Muscle of leg (tissue), 11 donors: Measurements from ENCODE around the gene DTNB. TPM values are rescaled to one million over a fixed set of nuclear protein-coding genes. Genes with fewer than 3 reads are reported as not detected.

Experiments
- DNase-seq: peaks from one replicate; pipeline ENCODE4 v3.0.0; 2013
- H3K27ac ChIP-seq: one replicate; pipeline ENCODE4 v1.5.1; 2013; ENCODE audit warnings: mild to moderate bottlenecking, low read length, control low read depth
- H3K27me3 ChIP-seq: one replicate; pipeline ENCODE4 v1.6.1; 2013; ENCODE audit warnings: low read length; ENCODE audit not compliant: control insufficient read depth, insufficient read depth
- H3K36me3 ChIP-seq: one replicate; pipeline ENCODE4 v1.6.1; 2013; ENCODE audit warnings: low read length; ENCODE audit not compliant: control insufficient read depth, insufficient read depth
- H3K4me1 ChIP-seq: one replicate; pipeline ENCODE4 v1.6.1; 2013; ENCODE audit warnings: low read length; ENCODE audit not compliant: control insufficient read depth, insufficient read depth
- H3K4me3 ChIP-seq: one replicate; pipeline ENCODE4 v1.5.1; 2013; ENCODE audit warnings: low read length, control low read depth
- H3K9me3 ChIP-seq: replicated peaks from 2 replicates; pipeline ENCODE4 v1.6.1; 2013; ENCODE audit warnings: low read depth, low read length; ENCODE audit not compliant: control insufficient read depth
- WGBS: methylation state at CpG from one replicate; pipeline ENCODE4 v1.1.5; 2013; ENCODE audit warnings: missing lambda C conversion rate; ENCODE audit not compliant: insufficient coverage; 5-methylcytosine and 5-hydroxymethylcytosine counted together
- polyA plus RNA-seq, 8 donors: library from polyadenylated mRNA; unstranded; fragments of 120-200 nt; gene quantifications; one replicate each; pipeline versions ENCODE4 v1.2.1 to v1.2.3, GENCODE V29; 2013; ENCODE audit warnings: inconsistent platforms in 1 of 8, low replicate concordance in 1 of 8; ENCODE audit not compliant: insufficient read length in 8 of 8, insufficient read depth in 1 of 8
- total RNA-seq: library from RNA; stranded (reverse); fragments of 120-200 nt; gene quantifications from one replicate; pipeline ENCODE4 v1.2.4, GENCODE V29; 2013

DTNB gene
- total and polyA plus RNA-seq, 9 donors: 3.7 to 6.7 (median 5.3) TPM

DNA sequence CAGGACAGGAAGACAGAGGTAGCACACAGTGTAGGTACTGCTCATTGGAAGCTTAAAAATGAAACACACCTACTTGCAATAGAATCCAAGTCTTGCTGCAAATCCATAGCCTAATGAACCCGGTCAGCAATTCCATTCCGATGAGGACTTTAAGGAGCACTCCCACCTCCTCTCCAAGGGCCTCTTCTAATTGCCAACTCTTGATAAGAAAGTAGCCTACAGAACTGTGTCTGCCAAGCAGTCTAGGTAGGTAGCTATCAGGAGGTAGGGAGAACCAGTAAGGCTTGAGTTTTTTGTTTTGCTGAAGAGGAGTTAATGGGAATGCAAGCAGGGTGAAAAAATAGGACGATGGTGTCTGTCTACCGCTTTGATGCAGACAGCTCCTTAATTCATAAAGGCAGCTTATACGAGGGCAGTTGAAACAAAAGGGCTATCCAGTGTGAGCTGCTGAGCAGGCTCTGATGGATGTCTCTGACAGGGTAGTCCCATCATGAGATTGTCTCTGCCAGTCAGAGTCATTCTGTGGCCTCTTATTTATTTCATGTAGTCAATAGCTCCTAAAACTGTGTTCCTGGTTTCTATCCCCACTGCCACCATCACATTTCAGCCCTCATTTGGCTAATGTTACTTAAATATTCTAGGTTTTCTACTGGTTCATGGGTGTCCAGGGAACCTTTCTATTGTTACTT lies 176.0 kb downstream of the DTNB start:
- DNase-seq: no peak
- Histone ChIP-seq H3K27me3 (no peaks in the 10 kb centered on the region), H3K4me3 (no peak overlapping the region), H3K36me3 (no peaks in the 10 kb centered on the region), H3K27ac (no peak overlapping the region), H3K9me3 (no peaks in the 10 kb centered on the region), H3K4me1 (no peaks in the 10 kb centered on the region)
- WGBS: 96% methylated on average over 3 of the region's 5 CpGs

DNA sequence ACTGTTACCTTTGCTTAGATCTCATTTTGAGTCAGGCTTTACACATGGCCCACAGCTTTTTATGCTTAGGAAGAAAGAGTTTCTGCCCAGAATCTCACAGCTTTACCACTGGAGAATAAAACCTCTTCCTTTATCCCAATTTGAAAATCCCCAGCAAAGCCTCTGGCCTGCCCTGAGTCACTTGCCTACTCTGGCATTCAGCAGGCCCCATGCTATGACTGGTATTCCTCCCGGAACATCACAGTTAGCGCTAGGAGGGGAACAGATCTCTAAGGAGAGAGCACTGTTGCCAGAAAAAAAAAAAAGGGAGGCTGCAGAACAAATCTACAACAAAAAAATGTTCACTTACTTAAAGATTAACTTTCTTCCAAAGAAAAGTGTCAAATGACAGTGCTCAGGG lies 178.8 kb downstream of the DTNB start:
- no peak for DNase-seq
- no CpG with 5 or more reads among the region's 2 CpGs for WGBS
- Histone ChIP-seq H3K36me3 (no peaks in the 10 kb centered on the region), H3K27me3 (no peaks in the 10 kb centered on the region), H3K4me3 (no peak overlapping the region), H3K9me3 (no peaks in the 10 kb centered on the region), H3K27ac (no peak overlapping the region), H3K4me1 (no peaks in the 10 kb centered on the region)

DNA sequence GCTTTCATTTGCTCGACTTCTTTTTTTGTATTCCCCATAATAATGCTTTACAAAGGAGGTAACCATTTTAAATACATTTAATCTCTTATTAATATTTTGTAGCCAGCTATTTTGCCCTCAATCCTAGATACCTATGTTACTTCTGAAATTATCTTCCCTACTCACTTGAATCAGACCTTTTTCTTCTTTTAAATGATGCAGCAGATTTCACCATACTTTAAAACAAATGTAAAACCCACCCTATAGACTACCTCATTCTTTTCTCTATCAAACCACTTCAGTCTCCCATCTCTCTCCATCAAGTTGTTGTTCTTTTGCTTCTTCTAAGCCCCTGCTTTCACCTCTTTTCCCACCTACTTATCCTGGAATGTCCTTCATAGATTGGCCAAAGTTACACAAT lies 180.2 kb downstream of the DTNB start:
- Histone ChIP-seq H3K36me3 (no peaks in the 10 kb centered on the region), H3K9me3 (no peaks in the 10 kb centered on the region), H3K27ac (no peak overlapping the region), H3K27me3 (no peaks in the 10 kb centered on the region), H3K4me3 (no peak overlapping the region), H3K4me1 (no peaks in the 10 kb centered on the region)
- no peak for DNase-seq
- WGBS: no CpG with 5 or more reads among the region's 1 CpG

DNA sequence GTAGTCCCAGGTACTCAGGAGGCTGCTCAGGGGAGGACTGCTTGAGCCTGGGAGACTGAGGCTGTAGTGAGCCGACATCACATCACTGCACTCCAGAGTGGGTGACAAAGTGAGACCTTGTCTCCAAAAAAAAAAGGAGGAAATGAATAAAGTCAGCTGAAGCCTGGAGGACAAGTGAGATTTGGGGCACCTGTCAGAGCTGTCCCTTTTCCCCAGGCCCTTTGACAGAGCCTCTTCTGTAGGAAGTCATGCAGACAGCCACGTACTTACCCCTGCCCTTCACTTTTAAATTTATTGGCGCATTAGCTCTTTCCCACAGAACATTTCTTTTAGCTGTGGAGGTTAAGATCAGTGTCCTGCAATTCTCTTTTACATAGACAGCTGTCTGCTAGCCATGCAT lies 180.7 kb downstream of the DTNB start:
- no peaks in the 10 kb centered on the region for H3K9me3 ChIP-seq
- H3K27me3 ChIP-seq: no peaks in the 10 kb centered on the region
- WGBS: 87% methylated on average over 1 of the region's 3 CpGs
- H3K27ac ChIP-seq: no peak overlapping the region
- DNase-seq: no peak
- no peaks in the 10 kb centered on the region for H3K36me3 ChIP-seq
- H3K4me1 ChIP-seq: no peaks in the 10 kb centered on the region
- no peak overlapping the region for H3K4me3 ChIP-seq

DNA sequence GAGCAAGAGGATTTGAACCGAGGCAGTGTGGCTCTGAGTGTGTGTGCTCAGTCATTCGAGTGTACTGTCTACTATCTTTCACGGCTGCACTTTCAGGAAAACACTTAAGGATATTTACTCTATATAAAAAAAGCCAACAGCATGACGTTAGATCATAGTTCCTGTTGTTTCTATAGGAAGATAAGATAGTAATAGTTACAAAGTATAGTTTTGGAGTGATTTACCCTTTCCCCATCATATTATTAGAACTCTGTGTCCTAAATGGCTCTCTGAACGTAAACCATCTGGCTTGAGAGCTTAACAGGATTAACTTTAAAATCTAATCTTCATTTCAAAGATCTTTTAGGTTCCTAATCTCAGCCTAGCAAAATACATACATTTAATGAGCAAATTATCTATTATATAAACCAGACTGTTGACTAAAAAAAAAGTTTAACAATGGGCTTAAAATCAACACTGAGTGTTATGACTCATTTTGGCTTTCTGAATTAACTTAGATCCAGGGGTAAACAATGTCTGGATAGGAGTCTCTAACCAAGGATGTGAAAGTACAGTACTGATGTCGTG lies 181.3 kb downstream of the DTNB start:
- Histone ChIP-seq H3K4me3 (no peak overlapping the region), H3K27me3 (no peaks in the 10 kb centered on the region), H3K36me3 (no peaks in the 10 kb centered on the region), H3K27ac (no peak overlapping the region), H3K9me3 (no peaks in the 10 kb centered on the region), H3K4me1 (no peaks in the 10 kb centered on the region)
- WGBS: no CpG with 5 or more reads among the region's 6 CpGs
- DNase-seq: peak; percentile 50

DNA sequence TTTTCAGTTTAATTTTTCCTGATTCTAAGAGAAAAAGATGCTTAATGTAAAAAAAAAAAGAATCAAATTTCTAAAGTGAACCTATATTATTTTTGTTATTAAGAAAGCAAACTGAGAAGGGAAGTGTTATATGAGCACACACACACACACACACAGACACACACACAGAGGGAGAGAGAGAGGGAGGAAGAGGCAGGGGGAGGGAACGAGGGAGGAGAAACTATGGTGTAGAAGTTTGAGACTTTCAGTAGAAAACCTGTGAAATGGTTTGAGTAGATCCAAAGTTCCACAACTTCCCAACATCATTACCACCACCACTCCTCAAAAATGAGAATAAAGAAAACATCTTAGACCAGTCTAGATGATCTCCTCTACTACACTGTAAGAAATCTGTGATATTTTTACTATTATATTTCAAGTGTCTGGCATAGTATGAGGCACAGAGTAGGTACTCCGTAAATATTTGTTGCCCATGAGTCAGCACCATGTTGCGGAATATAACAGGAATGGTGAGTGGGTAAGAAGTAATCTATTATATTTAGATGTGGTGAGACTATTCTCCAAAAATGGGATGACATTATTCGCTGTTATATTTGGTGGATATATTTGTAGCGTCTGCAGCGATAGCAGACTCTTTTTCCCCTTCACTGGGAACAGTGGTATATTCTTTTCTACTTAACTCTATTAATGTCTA lies 182.2 kb downstream of the DTNB start:
- no CpG with 5 or more reads among the region's 6 CpGs for WGBS
- peak; percentile 9 for DNase-seq
- H3K27me3 ChIP-seq: no peaks in the 10 kb centered on the region
- H3K4me1 ChIP-seq: no peaks in the 10 kb centered on the region
- H3K9me3 ChIP-seq: no peaks in the 10 kb centered on the region
- H3K36me3 ChIP-seq: no peaks in the 10 kb centered on the region
- H3K4me3 ChIP-seq: no peak overlapping the region
- no peak overlapping the region for H3K27ac ChIP-seq

DNA sequence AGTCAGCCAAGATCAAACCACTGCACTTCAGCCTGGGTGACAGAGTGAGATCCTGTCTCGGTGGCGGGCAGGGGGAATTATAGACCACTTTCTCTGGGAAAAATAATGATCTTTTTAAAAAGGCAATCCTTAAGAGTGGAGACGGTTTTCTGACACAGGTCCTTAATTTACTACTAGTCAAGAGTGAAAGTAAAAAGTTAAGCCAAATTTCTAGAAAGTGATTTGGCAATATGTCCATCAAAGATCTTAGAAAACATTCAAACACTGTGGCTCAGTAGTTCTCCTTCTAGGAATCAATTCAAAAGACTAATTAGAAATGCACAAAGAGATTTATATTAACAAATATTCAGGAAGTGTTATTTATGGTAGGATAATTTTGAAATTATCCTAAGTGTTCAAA lies 183.2 kb downstream of the DTNB start:
- WGBS: no CpG with 5 or more reads among the region's 3 CpGs
- Histone ChIP-seq H3K27ac (no peak overlapping the region), H3K4me1 (no peaks in the 10 kb centered on the region), H3K9me3 (no peaks in the 10 kb centered on the region), H3K27me3 (no peaks in the 10 kb centered on the region), H3K36me3 (no peaks in the 10 kb centered on the region), H3K4me3 (no peak overlapping the region)
- DNase-seq: no peak

DNA sequence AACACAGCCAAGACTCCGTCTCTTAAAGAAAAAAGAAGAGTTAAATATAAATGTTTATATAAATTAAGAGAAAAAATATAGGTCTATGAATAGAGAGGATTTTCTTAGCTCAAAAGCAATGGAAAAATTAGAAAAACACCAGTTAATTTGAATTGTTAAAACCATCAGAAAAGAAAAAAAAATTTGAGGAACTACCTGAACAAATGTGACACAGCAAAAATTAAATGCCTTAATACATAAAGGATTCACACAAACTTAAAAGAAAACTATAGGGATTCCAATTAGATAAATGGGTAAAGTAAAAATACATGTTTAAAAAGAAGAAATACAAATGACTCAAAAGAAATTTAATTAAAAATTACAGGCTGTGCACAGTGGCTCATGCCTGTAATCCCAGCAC lies 183.7 kb downstream of the DTNB start:
- no peak for DNase-seq
- no peaks in the 10 kb centered on the region for H3K36me3 ChIP-seq
- H3K4me3 ChIP-seq: no peak overlapping the region
- H3K4me1 ChIP-seq: no peaks in the 10 kb centered on the region
- no CpG with 5 or more reads among the region's 1 CpG for WGBS
- no peaks in the 10 kb centered on the region for H3K9me3 ChIP-seq
- no peak overlapping the region for H3K27ac ChIP-seq
- no peaks in the 10 kb centered on the region for H3K27me3 ChIP-seq

DNA sequence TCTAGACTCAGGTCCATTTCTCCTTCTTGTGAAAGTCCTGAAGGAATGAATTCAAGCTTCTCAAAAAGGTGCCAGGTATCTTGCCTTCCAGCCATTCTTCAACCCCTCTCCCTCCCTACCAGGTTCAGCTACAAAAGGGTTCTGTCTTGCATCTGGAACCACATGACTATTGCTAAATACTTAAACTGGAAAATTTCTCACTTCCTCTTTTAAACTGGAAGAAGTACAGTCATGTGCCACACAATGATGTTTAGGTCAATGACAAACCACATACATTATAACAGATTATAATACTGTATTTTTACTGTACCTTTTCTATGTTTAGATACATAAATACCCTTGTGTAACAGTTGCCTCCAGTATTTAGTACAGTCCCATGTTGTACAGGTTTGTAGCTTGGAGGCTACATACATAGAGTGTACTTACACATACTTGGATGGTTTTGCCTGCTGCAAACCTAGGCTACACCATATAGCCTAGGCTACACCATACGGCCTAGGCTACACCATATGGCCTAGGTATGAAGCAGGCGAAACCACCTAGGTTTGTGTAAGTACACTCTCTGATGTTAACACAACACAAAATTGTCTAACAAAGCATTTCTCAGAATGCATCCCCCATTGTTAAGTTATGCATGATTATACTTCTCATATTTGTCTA lies 189.6 kb downstream of the DTNB start:
- no peak overlapping the region for H3K4me3 ChIP-seq
- no peaks in the 10 kb centered on the region for H3K27me3 ChIP-seq
- H3K36me3 ChIP-seq: no peaks in the 10 kb centered on the region
- no peaks in the 10 kb centered on the region for H3K4me1 ChIP-seq
- H3K9me3 ChIP-seq: no peaks in the 10 kb centered on the region
- no peak overlapping the region for H3K27ac ChIP-seq
- peak; percentile 66 for DNase-seq
- no CpG with 5 or more reads among the region's 2 CpGs for WGBS

DNA sequence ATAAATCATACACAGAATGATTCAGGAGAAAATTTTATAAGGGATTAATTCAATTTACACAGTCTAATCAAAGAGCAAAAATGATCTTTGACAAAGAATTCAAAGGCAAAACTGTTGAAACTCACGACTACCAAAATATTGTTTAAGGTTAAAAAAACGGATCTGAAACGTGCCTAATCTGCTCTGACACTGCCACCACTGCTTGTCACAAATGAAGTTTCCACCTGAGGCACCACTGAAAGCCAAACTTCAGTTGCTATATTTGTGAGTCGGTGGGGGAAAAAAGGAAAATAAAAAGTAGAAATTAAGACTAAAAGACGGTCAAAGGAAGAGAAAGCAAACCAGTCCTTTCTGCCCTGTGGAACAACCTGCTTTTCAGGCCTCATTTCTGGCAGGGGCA lies 191.0 kb downstream of the DTNB start:
- H3K27me3 ChIP-seq: no peaks in the 10 kb centered on the region
- H3K9me3 ChIP-seq: no peaks in the 10 kb centered on the region
- H3K4me1 ChIP-seq: no peaks in the 10 kb centered on the region
- H3K36me3 ChIP-seq: no peaks in the 10 kb centered on the region
- H3K27ac ChIP-seq: no peak overlapping the region
- no peak overlapping the region for H3K4me3 ChIP-seq
- 100% methylated on average over 2 of the region's 5 CpGs for WGBS
- no peak for DNase-seq
